Measurements from ENCODE around the gene OR10G8.

Gene OR10G8

GRCh38 chr11:124079631-124080326 lies 53.2 kb downstream of the OR10G8 start:
- no peak for DNase-seq
